Measurements from ENCODE around the gene HSPH1. TPM values are rescaled to one million over a fixed set of nuclear protein-coding genes. Genes with fewer than 3 reads are reported as not detected.

HSPH1 gene
- total and polyA plus RNA-seq, 2 of the 8 experiments (the other 6 are each of a cell fraction or from before 2014, with no cell fraction given), result 14.2 to 145 TPM

GRCh38 chr13:31111136-31111535, 50.6 kb downstream of the HSPH1 start:
- POLR2A ChIA-PET (ENCODE audit: partially characterized antibody), result no interaction called here
- no peak overlapping the region for H3K56ac ChIP-seq (replicated peaks; ENCODE audit: insufficient read length, low read depth, low read length)
- H4K8ac ChIP-seq (ENCODE audit: extremely low read depth, insufficient read depth, low read length), result no peak overlapping the region
- H2BK5ac ChIP-seq (ENCODE audit: low read depth, low read length), result no peak overlapping the region
- WGBS, 2 experiments (ENCODE audit: extremely low coverage in 1 of 2, insufficient coverage in 1 of 2, insufficient read length in 1 of 2, insufficient replicate concordance in 2 of 2, low coverage in 1 of 2, low lambda C conversion rate in 2 of 2, missing lambda C conversion rate in 1 of 2), result 87% methylated on average over 4 of the region's 4 CpGs; no CpG with 5 or more reads in 1 of the 2 experiments
- H3K23me2 ChIP-seq (ENCODE audit: low read depth, low read length), result no peaks in the 10 kb centered on the region
- H4K20me1 ChIP-seq (replicated peaks in 1 of 2; ENCODE audit: control insufficient read depth in 1 of 2, insufficient read depth in 2 of 2, low read length in 2 of 2), result no peaks in the 10 kb centered on the region
- H3K79me1 ChIP-seq (ENCODE audit: low read depth, low read length), result no peaks in the 10 kb centered on the region
- no peak overlapping the region for H2BK15ac ChIP-seq (ENCODE audit: low read length)
- H2AK5ac ChIP-seq (ENCODE audit: low read depth, low read length), result no peak overlapping the region
- no peak overlapping the region for H2BK20ac ChIP-seq (ENCODE audit: low read length)
- H3K27ac ChIP-seq (ENCODE audit: low read depth, low read length), result no peak overlapping the region
- H3K14ac ChIP-seq (ENCODE audit: insufficient read length), result no peak overlapping the region
- no peak for FAIRE-seq
- no peak overlapping the region for H2BK12ac ChIP-seq (ENCODE audit: low read depth, low read length)
- no peaks in the 10 kb centered on the region for H3K36me3 ChIP-seq (ENCODE audit: control insufficient read depth in 2 of 4, insufficient read depth in 4 of 4, low read length in 3 of 4)
- H4K5ac ChIP-seq (ENCODE audit: insufficient read length, low read depth, low read length), result no peak overlapping the region
- H3K9ac ChIP-seq (replicated peaks in 1 of 4; ENCODE audit: extremely low read depth in 1 of 4, low read depth in 3 of 4, low read length in 3 of 4), result no peak overlapping the region
- H4K91ac ChIP-seq (replicated peaks; ENCODE audit: insufficient read length, low read length), result no peak overlapping the region
- H3K4me1 ChIP-seq (replicated peaks in 1 of 4; ENCODE audit: control insufficient read depth in 3 of 4, insufficient read depth in 4 of 4, low read length in 3 of 4), result no peaks in the 10 kb centered on the region
- no peak overlapping the region for H2AFZ ChIP-seq (ENCODE audit: low read length)
- H3K23ac ChIP-seq (ENCODE audit: insufficient read length), result no peak overlapping the region
- no peaks in the 10 kb centered on the region for H3K9me3 ChIP-seq (ENCODE audit: insufficient read depth in 2 of 2, low read depth in 1 of 2, low read length in 1 of 2)
- H3K79me2 ChIP-seq (ENCODE audit: control insufficient read depth in 1 of 2, insufficient read depth in 2 of 2, low read length in 2 of 2), result no peaks in the 10 kb centered on the region
- H3K4me3 ChIP-seq (ENCODE audit: extremely low read depth in 1 of 4, insufficient read depth in 2 of 4, low read depth in 3 of 4, low read length in 4 of 4), result no peak overlapping the region
- H3K4ac ChIP-seq (replicated peaks; ENCODE audit: insufficient read length, low read depth, low read length), result no peak overlapping the region
- CTCF ChIA-PET (ENCODE audit: partially characterized antibody), result interaction anchor here (0.9 kb wide), 2 partner anchors 10 to 52 kb away, joined by 3 to 5 read pairs; no protein-coding TSS in a partner anchor
- no peak overlapping the region for H3K18ac ChIP-seq (ENCODE audit: extremely low read depth, low read length)
- no peak for DNase-seq (ENCODE audit: low read depth in 1 of 2, low spot score in 2 of 2)
- no peak overlapping the region for H2BK120ac ChIP-seq (replicated peaks; ENCODE audit: low read depth, low read length)
- no peaks in the 10 kb centered on the region; a peak in 1 of 7 replicates for H3K27me3 ChIP-seq (replicated peaks in 1 of 4; ENCODE audit: control insufficient read depth in 3 of 4, extremely low read depth in 1 of 4, insufficient read depth in 3 of 4, low read length in 3 of 4)
- no peak overlapping the region for H3K4me2 ChIP-seq (ENCODE audit: insufficient read depth in 1 of 2, low read depth in 2 of 2, low read length in 2 of 2)
- TF ChIP-seq ATF3 (IDR thresholded peaks at IDR 0.05; ENCODE audit: insufficient read depth, low read depth, low read length) (no peak), RNF2 (IDR thresholded peaks at IDR 0.05; ENCODE audit: borderline replicate concordance, low read depth, low read length, missing control alignments, poor library complexity, severe bottlenecking) (no peak), CBX5 (IDR thresholded peaks at IDR 0.05; ENCODE audit: low read depth, low read length) (no peak), CHD2 (IDR thresholded peaks at IDR 0.05; ENCODE audit: low read length) (no peak), NRF1 (IDR thresholded peaks at IDR 0.05; ENCODE audit: low read depth, low read length) (no peak), KDM5A (IDR thresholded peaks at IDR 0.05; ENCODE audit: low read length) (no peak), TEAD4 (IDR thresholded peaks at IDR 0.05; ENCODE audit: low read depth, low read length) (no peak), FOSL1 (IDR thresholded peaks at IDR 0.05; ENCODE audit: insufficient read depth, low read depth, low read length) (no peak), CREB1 (IDR thresholded peaks at IDR 0.05) (no peak), KDM1A (IDR thresholded peaks at IDR 0.05; ENCODE audit: borderline replicate concordance, low read length) (no peak), E2F6 (IDR thresholded peaks at IDR 0.05) (no peak), EZH2 (IDR thresholded peaks at IDR 0.05; ENCODE audit: low read depth, low read length, severe bottlenecking) (no peak), BRCA1 (IDR thresholded peaks at IDR 0.05; ENCODE audit: low read depth, low read length) (no peak), TCF12 (IDR thresholded peaks at IDR 0.05; ENCODE audit: low read depth, low read length) (no peak)

All from H1 (cell line).